SK-N-SH treated with all-trans-retinoic acid at 6 μM for 48 hours (cell line): ENCODE measurements around the gene CHURC1.

Experiments used
- ARNTL ChIP-seq: fragments of 450-650 bp; formaldehyde crosslinking; IDR thresholded peaks from 2 replicates; pipeline ENCODE4 v1.5.0; 2020; ENCODE audit warnings: low read depth, mild to moderate bottlenecking, moderate library complexity, borderline replicate concordance
- CREB5 ChIP-seq: fragments of 250-450 bp; sonication (Bioruptor Pico); IDR thresholded peaks from 2 replicates; pipeline ENCODE4 v1.5.1; 2020; ENCODE audit warnings: low read depth, mild to moderate bottlenecking, moderate library complexity
- CSRNP3 ChIP-seq: fragments of 250-450 bp; sonication (Bioruptor Pico); IDR thresholded peaks from 2 replicates; pipeline ENCODE4 v1.5.1; 2021; ENCODE audit warnings: mild to moderate bottlenecking, moderate library complexity
- PATZ1 ChIP-seq: fragments of 250-450 bp; sonication (Bioruptor Pico); IDR thresholded peaks from 2 replicates; pipeline ENCODE4 v1.8.0; 2020; ENCODE audit warnings: mild to moderate bottlenecking, moderate library complexity, borderline replicate concordance
- SNAI2 ChIP-seq: fragments of 250-450 bp; sonication (Bioruptor Pico); IDR thresholded peaks from 2 replicates; pipeline ENCODE4 v1.5.0; 2020; ENCODE audit warnings: mild to moderate bottlenecking, moderate library complexity
- TCF4 ChIP-seq: fragments of 250-450 bp; sonication (Bioruptor Pico); IDR thresholded peaks from 2 replicates; pipeline ENCODE4 v1.8.0; 2021; ENCODE audit warnings: mild to moderate bottlenecking, moderate library complexity, borderline replicate concordance
- ZNF565 ChIP-seq: fragments of 450-650 bp; formaldehyde crosslinking; conservative IDR thresholded peaks from 2 replicates; pipeline ENCODE4 v1.5.0; 2020; ENCODE audit warnings: low read depth, mild to moderate bottlenecking, moderate library complexity
- ZNF70 ChIP-seq: fragments of 450-650 bp; formaldehyde crosslinking; IDR thresholded peaks from 2 replicates; pipeline ENCODE4 v1.5.0; 2020; ENCODE audit warnings: mild to moderate bottlenecking, moderate library complexity
- ZNF8 ChIP-seq: fragments of 450-650 bp; formaldehyde crosslinking; IDR thresholded peaks from 2 replicates; pipeline ENCODE4 v1.5.0; 2020; ENCODE audit warnings: mild to moderate bottlenecking, moderate library complexity

- TF ChIP-seq SNAI2 = no peak
- TF ChIP-seq ARNTL (CRISPR knock-in tag) = no peak
- no peak for TF ChIP-seq CSRNP3 (CRISPR knock-in tag)
- TF ChIP-seq TCF4 = no peak
- no peak for TF ChIP-seq ZNF70
- TF ChIP-seq ZNF8 = no peak
- TF ChIP-seq CREB5 (CRISPR knock-in tag) = no peak
- no peak for TF ChIP-seq PATZ1 (CRISPR knock-in tag)
- TF ChIP-seq ZNF565 (CRISPR knock-in tag) = no peak
Measured at GRCh38 chr14:64974563-64974962, 60.3 kb downstream of the CHURC1 start.
